GM12891 (cell line): ENCODE data around the gene PTP4A1.

Experiments used
- POLR2A ChIP-seq: IDR thresholded peaks from 2 replicates; pipeline ENCODE4 v1.6.1; 2011; ENCODE audit warnings: low read depth, low read length, control low read depth
- POLR2AphosphoS5 ChIP-seq: IDR thresholded peaks from 2 replicates; pipeline ENCODE4 v1.6.1; 2011; ENCODE audit warnings: low read depth, low read length, control low read depth
- TAF1 ChIP-seq: IDR thresholded peaks from 2 replicates; pipeline ENCODE4 v1.6.1; 2011; ENCODE audit warnings: low read depth, low read length, control low read depth

GRCh38 chr6:63553900-63554299 is 18.4 kb upstream of the PTP4A1 start:
- TF ChIP-seq POLR2A (no peak), TAF1 (no peak), POLR2AphosphoS5 (no peak)
